ENCODE data around the gene KLF13. TPM values are rescaled to one million over a fixed set of nuclear protein-coding genes. Genes with fewer than 3 reads are reported as not detected.
A peak's percentile ranks its signal among the peaks of the same experiment; 100 is the strongest.

The KLF13 gene
- 76.0 and 79.4 TPM in 2 replicates for polyA plus RNA-seq (2013)

DNA sequence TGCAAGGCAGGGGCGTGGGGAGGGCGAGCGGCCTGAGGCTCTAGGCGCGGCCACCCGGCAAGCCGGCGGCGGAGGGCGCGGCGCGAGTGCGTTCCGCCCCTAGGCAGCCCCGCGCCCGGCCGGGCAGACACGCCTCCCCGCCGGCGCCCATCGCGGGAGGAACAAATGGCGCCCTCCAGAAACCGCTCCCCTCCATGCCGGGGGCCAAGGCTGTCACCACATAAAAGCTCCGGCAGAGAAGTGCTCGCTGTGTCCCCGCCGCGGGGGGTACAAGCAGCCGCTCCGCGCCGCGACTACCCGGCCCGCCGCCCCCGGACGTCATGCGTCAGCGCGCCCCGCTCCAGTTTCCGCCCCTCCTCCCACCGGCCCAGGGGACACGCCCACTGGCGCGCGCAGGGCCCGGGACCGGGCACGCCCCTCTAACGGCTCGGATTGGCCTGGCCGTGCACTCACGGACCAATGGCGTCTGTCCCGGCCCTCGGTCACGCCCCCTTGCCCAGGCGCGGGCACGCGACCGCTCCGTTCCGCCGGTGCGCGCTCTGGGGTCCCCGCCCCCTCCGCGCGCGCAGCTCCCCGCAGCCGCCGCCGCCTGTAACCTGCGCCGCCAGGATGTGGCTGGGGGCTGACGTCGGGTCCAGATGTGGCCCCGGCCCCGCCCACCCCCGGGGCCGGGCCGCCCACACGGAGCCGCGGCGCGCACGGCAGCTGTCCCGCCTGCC is at the start of gene KLF13:
KLF13 (plus strand) TSS at position 680 of the 719 bp plus-strand sequence. CDS start 378 bp downstream, outside the sequence.
- Histone ChIP-seq H3K4ac (ENCODE audit: low read depth, low read length) (peak within 1 kb of the TSS; percentile 90), H3K9ac (ENCODE audit: low read length) (peak within 1 kb of the TSS; percentile 87), H2BK5ac (ENCODE audit: low read depth, low read length, poor library complexity) (peak within 1 kb of the TSS; percentile 97), H2BK120ac (ENCODE audit: insufficient read depth, low read length, poor library complexity) (peak within 1 kb of the TSS; percentile 77), H3K4me2 (ENCODE audit: low read length) (peak within 1 kb of the TSS; percentile 98), H3K79me1 (ENCODE audit: low read length) (peaks cover 25% of the 10 kb centered on the region), H3K79me2 (ENCODE audit: control insufficient read depth, insufficient read depth, low read length, poor library complexity) (peaks cover 38% of the 10 kb centered on the region), H3K18ac (ENCODE audit: low read length) (peak within 1 kb of the TSS; percentile 96), H3K9me3 (ENCODE audit: insufficient read depth, low read depth, low read length) (no peaks in the 10 kb centered on the region), H2AFZ (ENCODE audit: insufficient read depth, low read length, poor library complexity) (peak within 1 kb of the TSS; percentile 92), H3K4me1 (ENCODE audit: control insufficient read depth in 1 of 2, insufficient read depth in 2 of 2, low read length in 2 of 2) (peaks cover 16 to 18% of the 10 kb centered on the region in 2 experiments), H3K36me3 (ENCODE audit: control insufficient read depth in 1 of 2, insufficient read depth in 2 of 2, low read length in 2 of 2) (peaks cover 0 to 2% of the 10 kb centered on the region in 2 experiments), H3K27ac (ENCODE audit: low read depth, low read length) (peak within 1 kb of the TSS; percentile 92), H4K12ac (ENCODE audit: low read depth, low read length) (peak within 1 kb of the TSS; percentile 76), H2AK5ac (ENCODE audit: low read length) (peak within 1 kb of the TSS; percentile 59), H3K23ac (ENCODE audit: low read length) (no peak within 1 kb of the TSS), H4K8ac (ENCODE audit: low read depth, low read length) (peak within 1 kb of the TSS; percentile 82), H2BK12ac (ENCODE audit: low read length) (peak within 1 kb of the TSS; percentile 68), H3K14ac (ENCODE audit: low read length) (peak within 1 kb of the TSS; percentile 95), H3K27me3 (ENCODE audit: insufficient read depth, low read length) (no peaks in the 10 kb centered on the region), H4K91ac (ENCODE audit: low read depth, low read length) (peak within 1 kb of the TSS; percentile 96), H3K4me3 (ENCODE audit: low read depth, low read length) (peak within 1 kb of the TSS; percentile 88)
- no CpG with 5 or more reads among the region's 99 CpGs for WGBS (ENCODE audit: extremely low coverage, insufficient coverage, insufficient read length)
- peak; percentile 98 to 99 for DNase-seq

DNA sequence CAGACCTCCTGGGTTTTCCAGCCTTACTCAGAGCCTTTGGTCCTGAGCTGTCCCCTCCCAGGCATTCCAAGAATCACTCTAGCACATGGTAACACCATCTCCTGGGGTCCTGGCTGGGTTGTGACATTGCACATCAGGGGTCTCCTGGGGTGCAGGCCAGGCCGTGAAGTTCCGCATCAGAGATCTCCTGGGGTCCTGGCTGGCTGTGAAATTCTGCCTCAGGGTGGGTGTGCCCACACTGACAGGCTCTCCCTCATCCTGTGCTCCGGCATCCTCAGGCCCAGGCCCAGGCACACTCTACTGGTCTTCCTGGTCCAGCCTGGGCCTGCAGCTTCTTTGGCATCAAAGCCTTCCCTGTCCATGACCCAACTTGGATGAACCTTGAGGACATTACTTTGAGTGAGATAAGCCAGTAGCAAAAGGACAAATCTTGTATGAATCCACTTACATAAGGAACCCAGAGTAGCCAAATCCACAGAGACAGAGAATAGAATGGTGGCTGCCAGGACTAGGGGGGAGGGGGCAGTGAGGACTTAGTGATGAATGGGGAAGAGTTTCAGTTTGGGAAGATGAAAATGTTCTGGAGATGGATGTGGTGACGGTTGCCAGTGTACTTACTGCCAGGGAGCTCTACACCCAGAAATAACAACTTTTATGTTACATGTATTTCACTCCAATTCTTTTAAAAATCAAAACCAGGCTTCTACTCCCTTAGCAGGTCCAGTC is 49.1 kb upstream of the KLF13 start:
- Histone ChIP-seq H3K4me2 (ENCODE audit: low read length) (no peak overlapping the region), H4K91ac (ENCODE audit: low read depth, low read length) (no peak overlapping the region), H3K27me3 (ENCODE audit: insufficient read depth, low read length) (no peaks in the 10 kb centered on the region), H3K4me3 (ENCODE audit: low read depth, low read length) (no peak overlapping the region), H3K14ac (ENCODE audit: low read length) (no peak overlapping the region), H2BK5ac (ENCODE audit: low read depth, low read length, poor library complexity) (no peak overlapping the region), H4K8ac (ENCODE audit: low read depth, low read length) (no peak overlapping the region), H3K27ac (ENCODE audit: low read depth, low read length) (no peak overlapping the region), H4K12ac (ENCODE audit: low read depth, low read length) (no peak overlapping the region), H3K18ac (ENCODE audit: low read length) (no peak overlapping the region), H3K9ac (ENCODE audit: low read length) (no peak overlapping the region), H2AK5ac (ENCODE audit: low read length) (no peak overlapping the region), H2BK12ac (ENCODE audit: low read length) (no peak overlapping the region), H2BK120ac (ENCODE audit: insufficient read depth, low read length, poor library complexity) (no peak overlapping the region), H3K9me3 (ENCODE audit: insufficient read depth, low read depth, low read length) (no peaks in the 10 kb centered on the region), H3K4me1 (ENCODE audit: control insufficient read depth in 1 of 2, insufficient read depth in 2 of 2, low read length in 2 of 2) (peaks cover 2 to 3% of the 10 kb centered on the region in 2 experiments), H3K79me1 (ENCODE audit: low read length) (no peaks in the 10 kb centered on the region), H3K23ac (ENCODE audit: low read length) (no peak overlapping the region), H2AFZ (ENCODE audit: insufficient read depth, low read length, poor library complexity) (no peak overlapping the region), H3K4ac (ENCODE audit: low read depth, low read length) (no peak overlapping the region), H3K79me2 (ENCODE audit: control insufficient read depth, insufficient read depth, low read length, poor library complexity) (no peaks in the 10 kb centered on the region), H3K36me3 (ENCODE audit: control insufficient read depth in 1 of 2, insufficient read depth in 2 of 2, low read length in 2 of 2) (no peaks in the 10 kb centered on the region)
- no CpG with 5 or more reads among the region's 4 CpGs for WGBS (ENCODE audit: extremely low coverage, insufficient coverage, insufficient read length)
- DNase-seq = no peak

DNA sequence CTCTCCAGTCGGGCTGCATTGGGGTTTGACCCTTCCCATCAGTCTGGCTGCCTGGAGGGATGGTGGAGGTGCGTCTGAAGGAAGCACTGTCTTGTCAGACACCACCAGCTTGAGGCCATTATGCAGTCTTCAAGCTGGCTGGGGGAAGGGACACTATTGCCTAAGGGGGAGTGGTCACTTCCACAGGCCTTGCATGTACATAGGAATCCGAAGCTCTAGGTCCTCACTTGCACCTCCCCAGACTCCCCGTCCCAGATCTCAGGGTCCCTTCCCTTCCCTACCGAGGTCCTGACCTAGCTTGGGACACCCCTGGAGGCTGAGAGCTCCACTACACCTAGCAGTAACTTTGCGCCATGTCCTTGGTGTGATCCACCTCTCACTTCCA is 48.6 kb upstream of the KLF13 start:
- H3K4ac ChIP-seq (ENCODE audit: low read depth, low read length) = no peak overlapping the region
- H3K4me1 ChIP-seq (ENCODE audit: control insufficient read depth in 1 of 2, insufficient read depth in 2 of 2, low read length in 2 of 2) = peaks cover 2 to 3% of the 10 kb centered on the region in 2 experiments
- H2BK12ac ChIP-seq (ENCODE audit: low read length) = no peak overlapping the region
- no peak overlapping the region for H3K18ac ChIP-seq (ENCODE audit: low read length)
- no peak for DNase-seq
- WGBS (ENCODE audit: extremely low coverage, insufficient coverage, insufficient read length) = no CpG with 5 or more reads among the region's 6 CpGs
- no peak overlapping the region for H3K4me2 ChIP-seq (ENCODE audit: low read length)
- no peak overlapping the region for H4K91ac ChIP-seq (ENCODE audit: low read depth, low read length)
- H2AK5ac ChIP-seq (ENCODE audit: low read length) = no peak overlapping the region
- no peak overlapping the region for H2AFZ ChIP-seq (ENCODE audit: insufficient read depth, low read length, poor library complexity)
- H4K8ac ChIP-seq (ENCODE audit: low read depth, low read length) = no peak overlapping the region
- no peak overlapping the region for H2BK120ac ChIP-seq (ENCODE audit: insufficient read depth, low read length, poor library complexity)
- H3K14ac ChIP-seq (ENCODE audit: low read length) = no peak overlapping the region
- no peaks in the 10 kb centered on the region for H3K79me1 ChIP-seq (ENCODE audit: low read length)
- no peaks in the 10 kb centered on the region for H3K36me3 ChIP-seq (ENCODE audit: control insufficient read depth in 1 of 2, insufficient read depth in 2 of 2, low read length in 2 of 2)
- no peak overlapping the region for H3K23ac ChIP-seq (ENCODE audit: low read length)
- no peak overlapping the region for H4K12ac ChIP-seq (ENCODE audit: low read depth, low read length)
- H3K27me3 ChIP-seq (ENCODE audit: insufficient read depth, low read length) = no peaks in the 10 kb centered on the region
- H2BK5ac ChIP-seq (ENCODE audit: low read depth, low read length, poor library complexity) = no peak overlapping the region
- no peaks in the 10 kb centered on the region for H3K9me3 ChIP-seq (ENCODE audit: insufficient read depth, low read depth, low read length)
- H3K27ac ChIP-seq (ENCODE audit: low read depth, low read length) = no peak overlapping the region
- no peaks in the 10 kb centered on the region for H3K79me2 ChIP-seq (ENCODE audit: control insufficient read depth, insufficient read depth, low read length, poor library complexity)
- H3K9ac ChIP-seq (ENCODE audit: low read length) = no peak overlapping the region
- no peak overlapping the region for H3K4me3 ChIP-seq (ENCODE audit: low read depth, low read length)

DNA sequence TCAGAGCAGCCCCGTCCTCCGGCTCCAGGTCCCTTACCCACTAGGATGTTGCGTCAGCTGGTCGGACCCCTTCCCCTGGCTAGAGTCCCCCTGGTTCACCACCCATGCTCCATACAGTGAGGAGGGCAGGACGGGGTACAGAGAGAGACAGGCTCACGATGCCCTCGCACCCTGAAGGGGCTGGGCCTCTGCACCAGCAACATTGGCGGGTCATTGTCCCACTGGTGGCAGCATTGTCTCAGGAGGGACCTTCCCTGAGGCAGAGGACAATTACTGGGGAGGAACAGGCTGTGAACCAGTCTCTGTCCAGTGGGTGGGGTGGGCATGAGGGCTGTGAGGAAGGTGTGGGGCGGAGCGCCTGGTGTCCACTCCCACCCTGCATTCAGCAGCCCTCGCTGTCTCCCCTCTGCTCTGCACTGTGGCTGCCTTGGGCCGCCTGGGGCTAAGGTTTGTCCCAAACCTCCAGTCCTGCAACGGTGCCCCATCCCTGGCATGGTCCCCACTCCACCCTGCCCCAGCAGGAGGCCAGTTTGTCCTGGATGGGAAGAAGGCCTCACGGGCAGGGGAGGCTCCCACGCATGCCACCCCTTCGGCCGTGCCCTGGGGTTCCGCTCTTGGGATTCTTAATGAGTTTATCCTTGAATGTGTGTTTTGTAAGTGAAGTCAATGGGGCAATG is 48.0 kb upstream of the KLF13 start:
- H3K9ac ChIP-seq (ENCODE audit: low read length) = no peak overlapping the region
- peak overlapping the region; percentile 34 for H3K4me3 ChIP-seq (ENCODE audit: low read depth, low read length)
- H3K14ac ChIP-seq (ENCODE audit: low read length) = no peak overlapping the region
- H3K9me3 ChIP-seq (ENCODE audit: insufficient read depth, low read depth, low read length) = no peaks in the 10 kb centered on the region
- WGBS (ENCODE audit: extremely low coverage, insufficient coverage, insufficient read length) = no CpG with 5 or more reads among the region's 18 CpGs
- H3K4ac ChIP-seq (ENCODE audit: low read depth, low read length) = no peak overlapping the region
- no peak overlapping the region for H2AFZ ChIP-seq (ENCODE audit: insufficient read depth, low read length, poor library complexity)
- peaks cover under 1 to 2% of the 10 kb centered on the region in 2 experiments for H3K4me1 ChIP-seq (ENCODE audit: control insufficient read depth in 1 of 2, insufficient read depth in 2 of 2, low read length in 2 of 2)
- no peak overlapping the region for H2AK5ac ChIP-seq (ENCODE audit: low read length)
- H3K23ac ChIP-seq (ENCODE audit: low read length) = no peak overlapping the region
- no peak overlapping the region for H3K18ac ChIP-seq (ENCODE audit: low read length)
- H4K12ac ChIP-seq (ENCODE audit: low read depth, low read length) = no peak overlapping the region
- no peak overlapping the region for H4K8ac ChIP-seq (ENCODE audit: low read depth, low read length)
- no peaks in the 10 kb centered on the region for H3K79me2 ChIP-seq (ENCODE audit: control insufficient read depth, insufficient read depth, low read length, poor library complexity)
- no peaks in the 10 kb centered on the region for H3K79me1 ChIP-seq (ENCODE audit: low read length)
- H2BK120ac ChIP-seq (ENCODE audit: insufficient read depth, low read length, poor library complexity) = no peak overlapping the region
- H3K36me3 ChIP-seq (ENCODE audit: control insufficient read depth in 1 of 2, insufficient read depth in 2 of 2, low read length in 2 of 2) = no peaks in the 10 kb centered on the region
- DNase-seq = no peak
- no peaks in the 10 kb centered on the region for H3K27me3 ChIP-seq (ENCODE audit: insufficient read depth, low read length)
- no peak overlapping the region for H2BK5ac ChIP-seq (ENCODE audit: low read depth, low read length, poor library complexity)
- H3K4me2 ChIP-seq (ENCODE audit: low read length) = no peak overlapping the region
- no peak overlapping the region for H4K91ac ChIP-seq (ENCODE audit: low read depth, low read length)
- no peak overlapping the region for H2BK12ac ChIP-seq (ENCODE audit: low read length)
- no peak overlapping the region for H3K27ac ChIP-seq (ENCODE audit: low read depth, low read length)
